LoVo (cell line): ENCODE results near the gene ANP32B.
"Not testable (repeated sequence)": the region's sequence is repeated elsewhere in the genome, so short reads cannot be mapped to it uniquely, and the experiment has no call there.

Source experiments
- DNase-seq: peaks from one replicate; pipeline ENCODE4 v3.0.0-alpha.2; 2016; ENCODE audit warnings: low spot score

ANP32B gene

GRCh38 chr9:97993000-97993399 is 9.9 kb downstream of the ANP32B start:
- no peak for DNase-seq

GRCh38 chr9:97994703-97995102 is 11.6 kb downstream of the ANP32B start:
- no peak for DNase-seq

GRCh38 chr9:97996676-97997075 is 13.5 kb downstream of the ANP32B start:
- DNase-seq = not testable (repeated sequence)

DNA sequence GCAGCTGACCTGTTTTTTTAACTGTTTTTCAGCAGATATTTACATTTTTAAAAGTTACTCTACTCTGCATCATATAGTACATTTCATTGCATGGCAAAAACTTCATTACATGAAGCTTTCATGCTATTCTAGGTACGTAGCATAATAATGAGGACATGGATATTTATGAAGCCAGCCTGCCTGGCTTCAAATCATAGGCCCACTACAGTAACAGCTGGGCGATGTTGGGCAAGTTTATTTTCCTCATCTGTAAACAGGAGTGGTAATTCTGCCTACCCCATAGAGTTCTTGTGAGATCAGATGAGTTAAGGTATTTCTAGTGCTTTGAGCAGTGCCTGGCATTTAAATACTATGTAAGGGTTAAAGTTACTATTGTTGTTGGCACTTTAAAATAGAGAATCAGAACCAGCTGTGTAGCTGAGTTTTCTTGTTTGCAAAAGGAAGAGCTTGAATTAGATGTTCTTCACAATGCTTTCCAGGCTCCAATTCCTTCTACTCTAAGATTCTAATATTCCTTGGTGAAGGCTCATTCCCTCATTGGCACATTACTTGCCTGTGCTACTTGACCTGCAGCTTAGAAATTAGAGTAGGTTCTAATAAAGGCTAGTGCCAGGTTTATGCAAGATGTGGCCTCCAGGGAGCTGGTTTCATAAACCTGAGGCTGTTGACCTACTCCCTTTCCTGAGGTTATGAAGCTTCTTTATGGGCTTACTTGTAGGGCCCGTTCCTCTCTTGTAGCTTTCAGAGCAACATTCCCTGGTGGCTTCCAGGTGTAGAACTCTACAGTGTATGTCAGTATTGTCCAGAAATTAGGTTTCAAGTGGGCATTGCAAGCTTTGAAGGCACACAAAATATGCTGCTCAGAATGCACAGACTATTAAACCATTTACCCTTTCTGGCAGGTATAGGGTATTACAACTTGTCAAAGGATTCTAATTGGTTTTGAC is 14.5 kb downstream of the ANP32B start:
- DNase-seq = no peak

- no peak for DNase-seq
Measured at GRCh38 chr9:98002808-98003207, 19.7 kb downstream of the ANP32B start.

- DNase-seq = no peak
Measured at GRCh38 chr9:98006127-98006796, 23.1 kb downstream of the ANP32B start.

DNA sequence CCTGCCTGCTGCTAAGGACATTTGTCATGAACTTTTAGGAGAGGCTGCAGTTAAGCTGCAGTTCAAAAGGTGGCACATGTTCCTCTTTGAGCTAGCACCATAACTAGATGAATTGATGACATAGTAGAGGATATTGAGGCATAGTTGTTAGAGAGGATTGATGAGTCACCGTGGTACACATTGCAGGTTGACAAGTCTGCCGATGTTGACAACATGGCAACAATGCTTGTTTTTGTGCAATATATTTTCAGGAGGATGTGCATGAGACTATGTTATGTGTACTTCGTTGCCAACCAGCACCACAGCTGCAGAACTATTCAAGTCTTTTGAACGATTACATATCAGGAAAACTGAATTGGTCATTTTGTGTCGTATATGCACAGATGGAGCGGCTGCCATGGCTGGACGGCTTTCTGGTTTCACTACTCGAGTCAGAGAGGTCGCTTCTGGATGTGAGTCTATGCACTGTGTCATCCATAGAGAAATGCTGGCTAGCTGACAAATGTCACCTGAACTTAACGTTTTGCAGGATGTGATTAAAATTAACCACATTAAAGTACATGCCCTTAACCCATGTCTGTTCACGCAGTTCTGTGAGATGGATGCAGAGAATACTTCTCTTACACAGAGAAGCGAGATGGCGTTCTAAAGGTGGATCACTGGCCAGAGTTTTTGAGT is 24.2 kb downstream of the ANP32B start:
- no peak for DNase-seq

DNA sequence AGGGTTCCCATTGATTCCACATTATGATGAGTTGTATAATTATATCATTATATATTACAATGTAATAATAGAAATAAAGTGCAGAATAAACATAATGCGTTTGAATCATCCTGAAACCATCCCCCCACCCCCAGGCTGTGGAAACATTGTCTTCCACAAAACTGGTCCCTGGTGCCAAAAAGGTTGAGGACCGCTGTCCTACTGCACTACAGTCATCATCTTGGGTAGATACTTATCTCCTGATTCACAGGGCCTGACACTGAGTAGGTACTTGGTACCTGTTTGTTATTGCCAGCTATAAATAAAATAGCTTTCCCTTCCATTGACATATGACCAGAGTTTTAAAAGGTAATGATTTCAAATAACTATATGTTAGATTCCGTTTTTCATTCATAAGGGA is 25.6 kb downstream of the ANP32B start:
- no peak for DNase-seq

GRCh38 chr9:98009437-98009836 is 26.3 kb downstream of the ANP32B start:
- DNase-seq = no peak

GRCh38 chr9:98009936-98010335 is 26.8 kb downstream of the ANP32B start:
- no peak for DNase-seq

DNA sequence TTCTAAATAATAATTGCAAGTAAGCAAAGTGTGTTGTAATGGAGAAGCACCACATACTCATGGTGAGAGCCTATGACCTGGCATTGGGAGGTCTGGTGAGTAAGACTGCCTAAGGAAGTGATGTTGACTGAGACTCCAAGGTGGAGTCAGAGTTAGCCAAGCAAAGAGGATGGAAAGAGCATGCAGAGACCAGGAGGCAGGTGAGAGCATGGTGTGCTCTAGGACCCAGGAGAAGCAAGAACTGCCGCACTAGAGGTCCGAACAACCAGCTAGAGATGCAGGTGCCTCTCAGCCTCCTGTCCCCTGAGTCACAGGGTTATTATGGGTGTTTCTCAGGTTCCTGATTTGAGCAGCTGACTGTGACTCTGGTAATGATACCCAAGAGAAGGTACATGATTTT is 27.3 kb downstream of the ANP32B start:
- no peak for DNase-seq

DNA sequence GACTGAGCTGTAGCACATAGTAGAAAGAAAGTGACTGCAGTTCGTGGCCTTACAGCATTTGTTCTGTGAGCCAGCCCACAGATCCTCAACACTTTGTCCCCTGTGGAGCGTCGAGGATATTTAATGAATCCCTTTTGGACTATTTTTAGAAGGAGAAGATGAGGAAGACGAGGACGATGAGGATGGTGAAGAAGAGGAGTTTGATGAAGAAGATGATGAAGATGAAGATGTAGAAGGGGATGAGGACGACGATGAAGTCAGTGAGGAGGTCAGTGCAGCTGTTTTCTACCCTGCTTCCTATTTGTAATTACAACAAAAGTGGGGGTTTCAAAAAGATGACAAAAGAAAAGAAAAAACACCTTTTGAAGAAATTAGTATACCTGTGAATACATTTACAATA is 28.0 kb downstream of the ANP32B start:
- no peak for DNase-seq

DNA sequence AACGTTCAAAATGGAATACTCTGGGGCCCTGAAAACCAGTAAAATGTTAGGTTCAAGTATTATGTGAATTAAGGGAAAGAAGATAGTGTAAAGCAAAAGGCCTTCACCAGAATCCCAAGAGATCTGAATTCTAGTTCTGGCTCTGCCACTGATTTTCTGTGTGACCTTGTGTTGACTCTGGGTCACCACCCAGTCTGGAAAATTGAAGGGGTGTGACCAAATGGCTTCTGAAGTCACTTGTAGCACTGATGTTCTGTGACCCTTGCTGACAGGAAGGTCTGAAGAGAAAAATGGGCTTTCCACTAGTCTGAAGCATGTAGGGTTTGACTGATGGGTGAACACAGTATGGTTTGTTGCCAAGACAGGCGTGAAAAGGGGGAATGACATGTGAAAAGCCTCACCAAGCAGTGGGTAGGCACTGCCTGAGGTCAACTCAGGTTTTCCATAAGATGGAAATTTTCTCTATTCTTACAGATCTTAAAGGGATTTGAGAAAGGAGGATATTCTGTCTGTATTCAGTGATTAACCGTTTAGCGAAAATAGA is 33.1 kb downstream of the ANP32B start:
- no peak for DNase-seq

DNA sequence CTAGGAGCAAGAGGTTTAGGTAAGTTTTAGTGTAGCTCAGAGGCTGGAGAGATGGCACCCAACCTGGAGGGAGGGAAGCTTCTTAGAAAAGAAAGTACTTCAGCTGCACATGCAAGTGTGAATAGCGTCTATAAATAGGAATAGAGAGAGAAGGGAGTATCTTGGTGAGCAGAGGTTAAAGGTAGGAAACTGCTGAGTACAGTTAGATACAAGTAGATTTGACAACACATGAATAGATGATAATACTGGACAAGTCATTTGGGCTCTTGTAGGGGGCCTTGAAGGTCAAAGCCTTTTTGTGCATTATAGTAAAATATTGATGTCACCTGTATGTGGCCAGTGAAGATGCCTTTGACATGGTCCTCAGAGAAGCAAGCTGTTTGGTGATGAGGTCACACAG is 34.2 kb downstream of the ANP32B start:
- DNase-seq = no peak

- DNase-seq = no peak
Measured at GRCh38 chr9:98018347-98018746, 35.2 kb downstream of the ANP32B start.

DNA sequence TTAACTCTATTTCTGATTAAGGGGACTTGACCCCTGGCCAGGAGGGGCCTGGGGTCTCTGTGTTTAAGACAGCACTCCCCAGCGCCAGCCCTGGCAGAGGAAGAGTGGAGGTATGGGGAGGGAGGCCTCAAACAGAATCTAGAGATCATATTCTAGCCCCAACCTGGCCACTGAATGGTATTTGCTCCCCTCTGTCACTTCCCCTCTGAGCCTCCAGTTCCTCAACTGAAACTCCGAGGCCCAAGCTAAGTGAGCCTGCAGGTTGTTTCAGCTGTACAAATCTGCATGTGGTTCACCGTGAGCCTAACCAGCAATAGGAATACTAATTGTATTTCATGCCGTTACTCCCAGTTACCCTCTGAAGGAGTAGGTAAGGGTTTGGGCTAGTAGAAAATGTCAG is 36.0 kb downstream of the ANP32B start:
- DNase-seq = no peak

- DNase-seq = not testable (repeated sequence)
Measured at GRCh38 chr9:98019869-98020268, 36.7 kb downstream of the ANP32B start.

DNA sequence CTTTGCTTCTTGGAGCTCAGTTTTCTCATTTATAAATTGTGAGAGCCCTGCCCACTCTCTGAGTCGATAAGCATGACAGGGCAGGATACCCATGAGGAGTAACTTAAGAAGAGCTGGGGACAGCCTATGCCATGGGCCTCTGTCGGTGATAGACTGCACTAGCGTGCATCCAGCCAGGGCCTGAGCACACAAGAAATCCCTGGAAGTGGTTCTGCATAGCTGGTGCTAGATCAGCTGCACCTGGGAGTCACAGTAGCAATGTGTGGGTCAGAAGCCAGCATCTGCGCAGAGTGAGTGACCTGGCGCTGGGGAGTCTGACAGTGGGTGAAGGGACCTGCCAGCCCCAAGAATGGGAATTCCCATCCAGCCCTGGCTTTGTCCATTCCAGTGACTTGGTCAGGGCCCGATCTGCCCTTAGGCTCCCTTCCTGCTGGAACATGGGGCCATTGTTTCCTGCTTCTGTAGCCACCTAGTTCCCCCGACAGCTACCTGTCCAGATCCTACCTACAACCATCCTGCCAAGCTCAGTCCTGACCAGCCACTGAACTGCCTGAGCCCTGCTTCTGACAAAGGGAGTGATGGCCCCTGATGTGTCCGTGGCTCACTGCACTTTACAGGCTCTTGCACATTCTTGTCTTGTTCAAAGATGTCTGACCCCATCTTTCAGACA is 37.5 kb downstream of the ANP32B start:
- DNase-seq = no peak

DNA sequence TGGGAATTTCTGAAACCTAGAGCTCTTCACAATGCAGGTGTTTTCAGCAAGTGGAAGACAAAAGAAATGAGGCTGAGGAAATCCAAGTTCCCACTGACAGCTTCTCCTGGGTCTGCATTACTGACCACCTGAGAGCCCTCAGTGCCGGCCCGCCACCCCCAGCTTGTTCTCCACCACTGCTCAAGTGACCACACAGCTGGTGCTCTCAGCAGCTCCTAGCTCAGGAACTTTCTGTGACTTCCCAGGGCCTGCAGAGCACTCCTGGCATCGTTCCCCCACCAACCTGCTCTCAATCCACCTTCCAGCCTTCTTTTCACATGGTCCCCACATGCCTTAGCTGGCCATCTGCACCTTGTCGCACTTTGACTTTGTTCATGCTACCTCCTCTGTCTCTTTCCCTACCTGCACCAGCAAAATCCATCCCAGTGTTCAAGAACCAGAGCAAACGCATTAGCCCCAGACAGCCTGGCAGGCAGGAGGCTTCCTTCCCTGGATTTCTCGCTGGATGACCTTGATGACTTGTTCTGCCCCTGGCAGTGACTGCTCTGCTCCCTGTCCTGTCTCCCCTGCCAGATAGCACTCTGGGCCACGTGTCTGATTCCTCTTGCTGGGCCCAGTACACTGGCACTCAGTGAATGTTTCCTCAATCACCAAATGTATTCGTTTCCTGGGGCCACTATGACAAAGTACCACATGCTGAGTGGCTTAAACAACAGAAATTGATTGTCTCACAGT is 38.3 kb downstream of the ANP32B start:
- no peak for DNase-seq

DNA sequence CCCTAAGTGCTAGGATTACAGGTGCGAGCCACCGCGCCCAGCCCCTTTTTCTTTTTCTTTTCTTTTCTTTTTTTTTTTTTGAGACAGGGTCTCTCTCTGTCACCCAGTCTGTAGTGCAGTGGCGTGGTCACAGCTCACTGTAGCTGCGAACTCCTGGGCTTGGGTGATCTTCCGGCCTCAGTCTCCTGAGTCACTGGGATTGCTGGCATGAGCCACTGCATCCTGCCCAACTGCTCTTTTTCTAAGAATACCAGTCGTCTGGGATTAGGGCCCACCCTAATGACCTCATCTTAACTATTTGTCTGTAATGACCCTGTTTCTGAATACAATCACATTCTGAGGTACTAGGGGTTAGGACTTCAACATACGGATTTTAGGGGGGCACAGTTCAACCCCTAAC is 39.3 kb downstream of the ANP32B start:
- DNase-seq = no peak

DNA sequence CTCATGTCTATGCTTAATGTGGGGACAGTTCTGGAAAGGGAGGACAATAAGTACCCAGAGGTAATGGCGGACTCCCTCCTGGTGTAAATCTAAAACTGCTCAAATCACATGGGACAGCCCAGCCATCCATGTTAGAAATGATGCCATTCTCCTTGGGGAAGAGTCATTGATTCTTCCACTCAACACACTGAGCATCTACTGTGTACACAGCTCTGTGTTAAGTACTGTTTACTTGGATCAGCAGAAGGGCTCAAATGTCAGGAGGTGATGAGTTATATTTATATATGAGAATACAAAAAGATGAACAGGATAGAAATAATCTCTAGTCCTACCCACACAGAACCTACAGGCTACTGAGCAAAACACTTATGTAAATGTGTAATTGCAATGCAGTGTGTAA is 41.6 kb downstream of the ANP32B start:
- DNase-seq = no peak
